Effector memory CD4-positive, alpha-beta T cell (primary cell): ENCODE measurements around the gene NEUROD1.

Experiments
- DNase-seq, 3 donors: peaks; one replicate each; pipeline ENCODE4 v3.0.0-alpha.2; 2020
- H3K27ac ChIP-seq: 2 replicates; pipeline ENCODE4 v1.7.0; 2013; ENCODE audit warnings: mild to moderate bottlenecking, low read length, moderate library complexity; ENCODE audit not compliant: insufficient read depth, poor library complexity, severe bottlenecking
- H3K27me3 ChIP-seq: replicated peaks from 2 replicates; pipeline ENCODE4 v1.7.0; 2013; ENCODE audit warnings: mild to moderate bottlenecking, low read length; ENCODE audit not compliant: insufficient read depth, control insufficient read depth, poor library complexity, severe bottlenecking
- H3K36me3 ChIP-seq: 2 replicates; pipeline ENCODE4 v1.7.0; 2013; ENCODE audit warnings: mild to moderate bottlenecking, low read length, moderate library complexity; ENCODE audit not compliant: control insufficient read depth, insufficient read depth
- H3K4me1 ChIP-seq: 2 replicates; pipeline ENCODE4 v1.7.0; 2013; ENCODE audit warnings: low read length, mild to moderate bottlenecking; ENCODE audit not compliant: control insufficient read depth, insufficient read depth, poor library complexity, severe bottlenecking
- H3K4me3 ChIP-seq: 2 replicates; pipeline ENCODE4 v1.7.0; 2013; ENCODE audit warnings: low read length, low read depth, mild to moderate bottlenecking; ENCODE audit not compliant: insufficient read depth, poor library complexity, severe bottlenecking
- H3K9me3 ChIP-seq: 2 replicates; pipeline ENCODE4 v1.7.0; 2013; ENCODE audit warnings: mild to moderate bottlenecking, low read length, moderate library complexity; ENCODE audit not compliant: control insufficient read depth

NEUROD1 gene

GRCh38 chr2:181694271-181694670 lies 14.0 kb upstream of the NEUROD1 start:
- no peaks in the 10 kb centered on the region for H3K9me3 ChIP-seq
- no peaks in the 10 kb centered on the region for H3K27me3 ChIP-seq
- no peak overlapping the region for H3K27ac ChIP-seq
- DNase-seq: no peak
- H3K4me1 ChIP-seq: no peaks in the 10 kb centered on the region
- no peak overlapping the region for H3K4me3 ChIP-seq
- H3K36me3 ChIP-seq: no peaks in the 10 kb centered on the region

GRCh38 chr2:181690860-181691259 lies 10.5 kb upstream of the NEUROD1 start:
- Histone ChIP-seq H3K4me1 (no peaks in the 10 kb centered on the region), H3K27ac (no peak overlapping the region), H3K36me3 (no peaks in the 10 kb centered on the region), H3K27me3 (no peaks in the 10 kb centered on the region), H3K4me3 (no peak overlapping the region), H3K9me3 (no peaks in the 10 kb centered on the region)
- DNase-seq: no peak

GRCh38 chr2:181686576-181687185 lies 6.4 kb upstream of the NEUROD1 start:
- Histone ChIP-seq H3K27me3 (peaks cover 38% of the 10 kb centered on the region), H3K9me3 (no peaks in the 10 kb centered on the region), H3K36me3 (no peaks in the 10 kb centered on the region), H3K27ac (no peak overlapping the region), H3K4me3 (no peak overlapping the region), H3K4me1 (peaks cover 12% of the 10 kb centered on the region)
- no peak for DNase-seq

- Histone ChIP-seq H3K4me1 (peaks cover 21% of the 10 kb centered on the region), H3K4me3 (no peak overlapping the region), H3K27me3 (peaks cover 52% of the 10 kb centered on the region), H3K27ac (no peak overlapping the region), H3K9me3 (no peaks in the 10 kb centered on the region), H3K36me3 (no peaks in the 10 kb centered on the region)
- no peak for DNase-seq
These were observed 4.9 kb upstream of the NEUROD1 start for GRCh38 chr2:181685150-181685688.

- Histone ChIP-seq H3K36me3 (no peaks in the 10 kb centered on the region), H3K27me3 (peaks cover 56% of the 10 kb centered on the region)
- DNase-seq: no peak
These were observed 4.3 kb upstream of the NEUROD1 start for GRCh38 chr2:181684454-181685149.

GRCh38 chr2:181683518-181684453 lies 3.5 kb upstream of the NEUROD1 start:
- no peak overlapping the region for H3K4me3 ChIP-seq
- no peaks in the 10 kb centered on the region for H3K9me3 ChIP-seq
- no peaks in the 10 kb centered on the region for H3K36me3 ChIP-seq
- H3K27ac ChIP-seq: no peak overlapping the region
- H3K27me3 ChIP-seq: peaks cover 61% of the 10 kb centered on the region
- DNase-seq: no peak
- H3K4me1 ChIP-seq: peaks cover 21% of the 10 kb centered on the region

More at GRCh38 chr2:181684454-181685149, 4.3 kb upstream of the NEUROD1 start:
- Histone ChIP-seq H3K4me3 (no peak overlapping the region), H3K9me3 (no peaks in the 10 kb centered on the region), H3K27ac (no peak overlapping the region), H3K4me1 (peaks cover 21% of the 10 kb centered on the region)

- Histone ChIP-seq H3K36me3 (no peaks in the 10 kb centered on the region), H3K4me3 (no peak overlapping the region), H3K27me3 (peaks cover 70% of the 10 kb centered on the region), H3K9me3 (no peaks in the 10 kb centered on the region), H3K27ac (no peak overlapping the region), H3K4me1 (peaks cover 21% of the 10 kb centered on the region)
- no peak for DNase-seq
These were observed 2.6 kb upstream of the NEUROD1 start for GRCh38 chr2:181682795-181683517.

GRCh38 chr2:181682026-181682789 lies 1.9 kb upstream of the NEUROD1 start:
- no peak overlapping the region for H3K4me3 ChIP-seq
- peaks cover 21% of the 10 kb centered on the region for H3K4me1 ChIP-seq
- H3K27ac ChIP-seq: no peak overlapping the region
- peaks cover 70% of the 10 kb centered on the region for H3K27me3 ChIP-seq
- no peak for DNase-seq
- no peaks in the 10 kb centered on the region for H3K9me3 ChIP-seq
- no peaks in the 10 kb centered on the region for H3K36me3 ChIP-seq
